ENCODE measurements around the gene ARFGEF3. TPM values are rescaled to one million over a fixed set of nuclear protein-coding genes. Genes with fewer than 3 reads are reported as not detected.
A peak's percentile ranks its signal among the peaks of the same experiment; 100 is the strongest.

ARFGEF3 gene
- total RNA-seq, 1 experiment from 2014 or later, result 0.71 TPM

DNA sequence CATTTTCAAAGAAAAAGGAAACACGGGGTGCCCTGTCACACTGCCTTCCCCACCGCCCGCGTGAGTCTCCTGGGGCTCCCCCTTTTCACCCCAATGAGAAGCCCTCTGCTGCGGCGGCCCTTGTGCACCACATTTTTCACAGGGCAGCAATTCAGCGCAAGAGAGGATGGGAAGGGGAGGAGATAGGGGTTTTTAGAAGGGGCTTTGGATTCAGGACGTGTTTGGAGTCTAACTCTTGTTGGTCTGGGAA lies 726 bp upstream of the ARFGEF3 start:
- intact Hi-C loops (cut with micrococcal nuclease; ENCODE audit: unreplicated experiment), result no loop called here
- H3K4me1 ChIP-seq (ENCODE audit: insufficient read depth, low read length, poor library complexity, severe bottlenecking), result no peaks in the 10 kb centered on the region
- H3K27me3 ChIP-seq (replicated peaks; ENCODE audit: insufficient read depth, low read depth, low read length, poor library complexity), result peaks cover 80% of the 10 kb centered on the region
- ChIA-PET CTCF (interaction anchor here (0.5 to 0.8 kb wide), 2 partner anchors 33 to 613 kb away, joined by 3 to 6 read pairs; partner anchors contain the start of gene CCDC28A), POLR2A (ENCODE audit: low non-redundant PET) (no interaction called here)
- no peaks in the 10 kb centered on the region for H3K9me3 ChIP-seq (ENCODE audit: low read depth, low read length, poor library complexity, severe bottlenecking)
- TF ChIP-seq EZH2 (IDR thresholded peaks at IDR 0.05; ENCODE audit: borderline replicate concordance, low read depth, low read length, poor library complexity, severe bottlenecking), result no peak
- no peak for TF ChIP-seq CTCF (conservative IDR thresholded peaks at IDR 0.05; ENCODE audit: low read depth, low read length)
- DNase-seq (ENCODE audit: low spot score), result no peak
- no TSS peak for BruUV-seq (replicated peaks)
- peak overlapping the region; percentile 49 for H3K4me3 ChIP-seq (ENCODE audit: low read depth, low read length, poor library complexity, severe bottlenecking)
- H3K27ac ChIP-seq (ENCODE audit: low read depth, low read length, poor library complexity, severe bottlenecking), result no peak overlapping the region
- no peaks in the 10 kb centered on the region for H3K36me3 ChIP-seq (ENCODE audit: insufficient read depth, low read length, poor library complexity, severe bottlenecking)

GRCh38 chr6:138162111-138162954 lies 594 bp downstream of the ARFGEF3 start:
- CTCF ChIA-PET, result no interaction called here
- TF ChIP-seq EZH2 (IDR thresholded peaks at IDR 0.05; ENCODE audit: borderline replicate concordance, low read depth, low read length, poor library complexity, severe bottlenecking) (peak; percentile 4), CTCF (conservative IDR thresholded peaks at IDR 0.05; ENCODE audit: low read depth, low read length) (no peak)
- Histone ChIP-seq H3K4me3 (ENCODE audit: low read depth, low read length, poor library complexity, severe bottlenecking) (peak overlapping the region; percentile 49), H3K27ac (ENCODE audit: low read depth, low read length, poor library complexity, severe bottlenecking) (no peak overlapping the region), H3K27me3 (replicated peaks; ENCODE audit: insufficient read depth, low read depth, low read length, poor library complexity) (peaks cover 79% of the 10 kb centered on the region), H3K9me3 (ENCODE audit: low read depth, low read length, poor library complexity, severe bottlenecking) (no peaks in the 10 kb centered on the region), H3K36me3 (ENCODE audit: insufficient read depth, low read length, poor library complexity, severe bottlenecking) (no peaks in the 10 kb centered on the region), H3K4me1 (ENCODE audit: insufficient read depth, low read length, poor library complexity, severe bottlenecking) (no peaks in the 10 kb centered on the region)
- no TSS peak for BruUV-seq (replicated peaks)
- peak; percentile 19 for DNase-seq (ENCODE audit: low spot score)
- intact Hi-C loops (cut with micrococcal nuclease; ENCODE audit: unreplicated experiment), result no loop called here
- POLR2A ChIA-PET (ENCODE audit: low non-redundant PET), result no interaction called here

DNA sequence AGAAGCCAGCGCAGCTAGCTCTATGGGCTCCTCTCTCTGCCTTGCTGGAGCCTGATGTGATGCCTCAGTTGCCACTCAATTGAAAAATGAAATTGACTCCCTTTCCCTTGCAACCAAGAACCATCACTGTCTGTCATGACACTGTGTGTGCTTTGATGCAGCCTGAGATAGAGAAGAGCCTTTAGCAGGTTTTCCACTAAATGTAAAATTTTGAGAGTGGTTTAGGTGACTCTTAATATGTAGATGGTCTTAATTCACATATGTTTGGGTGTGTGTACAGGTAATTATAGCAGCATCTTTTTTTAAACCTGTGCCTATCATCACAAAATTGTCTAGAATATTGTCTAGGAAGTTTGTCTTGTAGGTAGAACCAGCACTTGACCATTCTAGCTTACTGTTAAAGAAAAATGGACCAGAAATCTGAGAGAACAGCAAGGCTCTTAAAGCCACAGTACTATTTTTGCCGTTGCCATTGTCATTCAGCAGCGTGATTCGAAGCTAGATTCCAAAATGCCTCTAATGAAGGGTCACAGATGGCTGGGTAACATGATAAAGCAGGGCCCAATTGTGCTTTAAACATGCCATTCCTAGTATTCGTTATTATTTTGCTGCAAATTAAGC lies 1.3 kb downstream of the ARFGEF3 start:
- TF ChIP-seq CTCF (conservative IDR thresholded peaks at IDR 0.05; ENCODE audit: low read depth, low read length) (no peak), EZH2 (IDR thresholded peaks at IDR 0.05; ENCODE audit: borderline replicate concordance, low read depth, low read length, poor library complexity, severe bottlenecking) (peak; percentile 1)
- DNase-seq (ENCODE audit: low spot score), result no peak
- POLR2A ChIA-PET (ENCODE audit: low non-redundant PET), result no interaction called here
- Histone ChIP-seq H3K4me3 (ENCODE audit: low read depth, low read length, poor library complexity, severe bottlenecking) (no peak overlapping the region), H3K9me3 (ENCODE audit: low read depth, low read length, poor library complexity, severe bottlenecking) (no peaks in the 10 kb centered on the region), H3K4me1 (ENCODE audit: insufficient read depth, low read length, poor library complexity, severe bottlenecking) (no peaks in the 10 kb centered on the region), H3K36me3 (ENCODE audit: insufficient read depth, low read length, poor library complexity, severe bottlenecking) (no peaks in the 10 kb centered on the region), H3K27me3 (replicated peaks; ENCODE audit: insufficient read depth, low read depth, low read length, poor library complexity) (peaks cover 79% of the 10 kb centered on the region), H3K27ac (ENCODE audit: low read depth, low read length, poor library complexity, severe bottlenecking) (no peak overlapping the region)
- CTCF ChIA-PET, result no interaction called here
- intact Hi-C loops (cut with micrococcal nuclease; ENCODE audit: unreplicated experiment), result no loop called here
- BruUV-seq (replicated peaks), result no TSS peak

Data from A673 (cell line).